C4-2B (cell line): ENCODE data around the gene MANF.

Source experiments
- CTCF ChIP-seq: fragments of 450-650 bp; conservative IDR thresholded peaks from 2 replicates; pipeline ENCODE4 v1.5.1; 2017; ENCODE audit warnings: mild to moderate bottlenecking
- ZFX ChIP-seq: fragments of 450-650 bp; IDR thresholded peaks from 2 replicates; pipeline ENCODE4 v1.6.1; 2017

GRCh38 chr3:51354172-51354571 lies 30.9 kb upstream of the MANF start:
- TF ChIP-seq CTCF (no peak), ZFX (no peak)
